PC-3 (cell line): ENCODE measurements around the gene UGT1A8. TPM values are rescaled to one million over a fixed set of nuclear protein-coding genes. Genes with fewer than 3 reads are reported as not detected.

Source experiments
- ATAC-seq: fragments of 200-7000 bp; cut with Tn5 transposase; 2 replicates; pipeline ENCODE4 v1.9.1; 2020; ENCODE audit warnings: mild to moderate bottlenecking, moderate library complexity
- BruUV-seq: library from RNA; stranded (reverse); fragments of 400-500 nt; replicated peaks from 2 replicates; lab custom pipeline; 2021; lab: Mats Ljungman, UMichigan
- CTCF ChIA-PET: fragments of 300-600 bp; sonication (Branson Sonifier 250); formaldehyde crosslinking; loops from one replicate; lab custom pipeline; 2022; ENCODE audit warnings: antibody characterized with exemption; lab: Charles Lee
- POLR2A ChIA-PET: fragments of 300-600 bp; sonication (Branson Sonifier 250); formaldehyde crosslinking; loops from one replicate; lab custom pipeline; 2022; ENCODE audit warnings: antibody characterized with exemption; ENCODE audit not compliant: unreplicated experiment; lab: Charles Lee
- DNase-seq: peaks from one replicate; pipeline ENCODE4 v3.0.0-alpha.2; 2015
- H2AFZ ChIP-seq: fragments of 300-600 bp; sonication (generic); 2 replicates; pipeline ENCODE4 v1.6.0; 2016; ENCODE audit warnings: antibody characterized with exemption, low read length
- H3F3A ChIP-seq: fragments of 300-600 bp; sonication (generic); one replicate; pipeline ENCODE4 v1.6.0; 2017; ENCODE audit warnings: antibody characterized with exemption, low read length, control low read depth, mild to moderate bottlenecking; ENCODE audit not compliant: unreplicated experiment
- H3K27ac ChIP-seq: fragments of 300-600 bp; sonication (generic); 2 replicates; pipeline ENCODE4 v1.5.1; 2016; ENCODE audit warnings: mild to moderate bottlenecking, low read length
- H3K27me3 ChIP-seq: fragments of 300-600 bp; sonication (generic); 2 replicates; pipeline ENCODE4 v1.6.1; 2016; ENCODE audit warnings: low read length, mixed read lengths
- H3K36me3 ChIP-seq: fragments of 300-600 bp; sonication (generic); 2 replicates; pipeline ENCODE4 v1.6.1; 2016; ENCODE audit warnings: low read depth, mixed run types, low read length, mixed read lengths
- H3K4me1 ChIP-seq: fragments of 300-600 bp; sonication (generic); 2 replicates; pipeline ENCODE4 v1.5.1; 2016; ENCODE audit warnings: low read length; ENCODE audit not compliant: insufficient read depth
- H3K4me2 ChIP-seq: fragments of 300-600 bp; sonication (generic); 2 replicates; pipeline ENCODE4 v1.6.0; 2016; ENCODE audit warnings: low read length
- H3K4me3 ChIP-seq: fragments of 300-600 bp; sonication (generic); 2 replicates; pipeline ENCODE4 v1.5.1; 2016; ENCODE audit warnings: mild to moderate bottlenecking, low read length, mixed read lengths
- H3K79me2 ChIP-seq: fragments of 300-600 bp; sonication (generic); 2 replicates; pipeline ENCODE4 v1.6.1; 2017; ENCODE audit warnings: low read length, mixed read lengths
- H3K9ac ChIP-seq: fragments of 300-600 bp; sonication (generic); 2 replicates; pipeline ENCODE4 v1.6.0; 2016; ENCODE audit warnings: mild to moderate bottlenecking, low read length
- H3K9me2 ChIP-seq: fragments of 300-600 bp; sonication (generic); replicated peaks from 2 replicates; pipeline ENCODE4 v1.6.1; 2016; ENCODE audit warnings: mixed run types, low read length, mixed read lengths
- H3K9me3 ChIP-seq: fragments of 300-600 bp; sonication (generic); 2 replicates; pipeline ENCODE4 v1.6.1; 2016; ENCODE audit warnings: low read length, mixed read lengths
- H4K20me1 ChIP-seq: fragments of 300-600 bp; sonication (generic); 2 replicates; pipeline ENCODE4 v1.6.1; 2016; ENCODE audit warnings: low read length, mixed read lengths
- CTCF ChIP-seq: fragments of 300-600 bp; sonication (generic); conservative IDR thresholded peaks from 2 replicates; pipeline ENCODE4 v1.5.1; 2017; ENCODE audit warnings: antibody characterized with exemption, low read depth, mild to moderate bottlenecking, low read length
- EZH2 ChIP-seq: fragments of 300-600 bp; sonication (generic); IDR thresholded peaks from one replicate; pipeline ENCODE4 v1.6.1; 2017; ENCODE audit warnings: antibody characterized with exemption, mild to moderate bottlenecking, low read length; ENCODE audit not compliant: unreplicated experiment
- EZH2phosphoT487 ChIP-seq: fragments of 300-600 bp; sonication (generic); IDR thresholded peaks from 2 replicates; pipeline ENCODE4 v1.6.1; 2018; ENCODE audit warnings: mild to moderate bottlenecking, antibody characterized with exemption, low read length, borderline replicate concordance
- intact Hi-C: fragments of 100-400 bp; cut with micrococcal nuclease; formaldehyde crosslinking; loops from 2 replicates; pipeline ENCODE4 v1.9.0; 2023
- total RNA-seq: library from RNA; depleted of rRNA; stranded (reverse); fragments of >200 nt; gene quantifications from 2 replicates; pipeline ENCODE4 v1.2.3, GENCODE V29; 2014

The UGT1A8 gene
- total RNA-seq, 1 experiment from 2014 or later, result not detected

- Histone ChIP-seq H3F3A (no peaks in the 10 kb centered on the region), H3K4me1 (peaks cover 5% of the 10 kb centered on the region; the same call in 1 of the 2 replicates), H3K9ac (no peak overlapping the region), H3K27ac (no peak overlapping the region), H3K9me3 (no peaks in the 10 kb centered on the region), H2AFZ (no peak overlapping the region), H3K9me2 (no peaks in the 10 kb centered on the region), H3K36me3 (no peaks in the 10 kb centered on the region), H3K79me2 (no peaks in the 10 kb centered on the region), H4K20me1 (no peaks in the 10 kb centered on the region), H3K4me3 (no peak overlapping the region), H3K27me3 (no peaks in the 10 kb centered on the region), H3K4me2 (no peak overlapping the region)
- DNase-seq (no peak), ATAC-seq (no peak)
- POLR2A ChIA-PET, result no interaction called here
- intact Hi-C loops, result no loop called here
- CTCF ChIA-PET, result no interaction called here
- no TSS peak for BruUV-seq
- TF ChIP-seq EZH2 (no peak), EZH2phosphoT487 (no peak), CTCF (no peak)
Observed at GRCh38 chr2:233803292-233803911, 186.0 kb downstream of the UGT1A8 start.

GRCh38 chr2:233803994-233804393, 186.6 kb downstream of the UGT1A8 start:
- intact Hi-C loops, result no loop called here
- Histone ChIP-seq H3K4me3 (no peak overlapping the region), H2AFZ (no peak overlapping the region), H3K9ac (no peak overlapping the region), H4K20me1 (no peaks in the 10 kb centered on the region), H3K4me2 (no peak overlapping the region), H3K36me3 (no peaks in the 10 kb centered on the region), H3K9me3 (no peaks in the 10 kb centered on the region), H3K27ac (no peak overlapping the region), H3F3A (no peaks in the 10 kb centered on the region), H3K9me2 (no peaks in the 10 kb centered on the region), H3K79me2 (no peaks in the 10 kb centered on the region), H3K27me3 (no peaks in the 10 kb centered on the region), H3K4me1 (peaks cover 5% of the 10 kb centered on the region; the same call in 1 of the 2 replicates)
- POLR2A ChIA-PET, result no interaction called here
- no TSS peak for BruUV-seq
- ATAC-seq (no peak), DNase-seq (no peak)
- CTCF ChIA-PET, result interaction anchor here (0.5 kb wide), 1 partner anchor 309 kb away, joined by 3 read pairs; no protein-coding TSS in a partner anchor
- TF ChIP-seq EZH2phosphoT487 (no peak), CTCF (no peak), EZH2 (no peak)

- no peaks in the 10 kb centered on the region for H4K20me1 ChIP-seq
- DNase-seq, result peak; percentile 21
- no peaks in the 10 kb centered on the region for H3K9me2 ChIP-seq
- TF ChIP-seq CTCF (peak; percentile 35; the same call in 1 of the 2 replicates), EZH2phosphoT487 (no peak), EZH2 (no peak)
- H3K9me3 ChIP-seq, result no peaks in the 10 kb centered on the region
- H3F3A ChIP-seq, result no peaks in the 10 kb centered on the region
- intact Hi-C loops, result no loop called here
- CTCF ChIA-PET, result interaction anchor here (0.7 kb wide), 1 partner anchor 127 kb away, joined by 4 read pairs; no protein-coding TSS in a partner anchor
- H3K4me3 ChIP-seq, result no peak overlapping the region
- H3K27ac ChIP-seq, result no peak overlapping the region
- BruUV-seq, result no TSS peak
- H3K79me2 ChIP-seq, result no peaks in the 10 kb centered on the region
- H3K36me3 ChIP-seq, result no peaks in the 10 kb centered on the region
- peak; percentile 27; the same call in 1 of the 2 replicates for ATAC-seq
- no peak overlapping the region for H3K9ac ChIP-seq
- H3K4me1 ChIP-seq, result no peaks in the 10 kb centered on the region
- POLR2A ChIA-PET, result no interaction called here
- H2AFZ ChIP-seq, result no peak overlapping the region
- no peak overlapping the region for H3K4me2 ChIP-seq
- no peaks in the 10 kb centered on the region for H3K27me3 ChIP-seq
Observed at GRCh38 chr2:233807215-233807865, 189.9 kb downstream of the UGT1A8 start.
